HG03064 (cell line): ENCODE measurements around the gene ABCA2.

Source experiments
- ATAC-seq: cut with Tn5 transposase; IDR thresholded peaks from one replicate; pipeline ENCODE4 v1.9.1; 2021; ENCODE audit warnings: low read depth; ENCODE audit not compliant: unreplicated experiment

Gene ABCA2

DNA sequence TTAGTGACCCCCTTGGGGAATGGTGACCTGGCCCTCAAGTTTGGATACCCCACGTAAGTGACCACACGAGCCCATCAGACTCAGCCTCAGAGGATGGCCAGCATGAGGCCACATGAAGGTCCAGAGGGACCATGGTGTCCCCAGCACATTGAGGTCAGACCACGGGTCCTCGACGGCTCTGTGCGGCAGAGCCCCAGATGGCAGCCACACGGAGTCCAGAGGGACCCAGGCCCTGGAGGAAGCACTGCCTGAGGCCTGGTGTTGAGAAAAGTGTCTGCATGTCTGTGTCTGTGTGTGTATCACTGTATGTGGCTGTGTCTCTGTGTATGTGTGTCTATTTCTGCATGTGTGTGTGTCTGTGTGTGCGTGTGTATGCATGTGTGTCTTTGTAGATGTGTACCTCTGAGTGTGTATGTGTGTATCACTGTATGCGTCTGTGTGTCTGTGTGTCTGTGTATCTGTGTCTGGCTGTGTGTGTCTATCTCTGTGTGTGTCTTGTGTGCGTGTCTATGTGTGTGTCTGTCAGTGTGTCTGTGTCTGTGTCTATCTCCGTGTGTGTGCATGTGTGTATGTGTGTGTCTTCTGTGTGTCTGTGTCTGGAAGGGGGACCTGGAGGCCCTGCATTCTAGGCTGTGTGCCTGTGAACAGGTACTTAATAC lies 44.3 kb downstream of the ABCA2 start:
- no peak for ATAC-seq

DNA sequence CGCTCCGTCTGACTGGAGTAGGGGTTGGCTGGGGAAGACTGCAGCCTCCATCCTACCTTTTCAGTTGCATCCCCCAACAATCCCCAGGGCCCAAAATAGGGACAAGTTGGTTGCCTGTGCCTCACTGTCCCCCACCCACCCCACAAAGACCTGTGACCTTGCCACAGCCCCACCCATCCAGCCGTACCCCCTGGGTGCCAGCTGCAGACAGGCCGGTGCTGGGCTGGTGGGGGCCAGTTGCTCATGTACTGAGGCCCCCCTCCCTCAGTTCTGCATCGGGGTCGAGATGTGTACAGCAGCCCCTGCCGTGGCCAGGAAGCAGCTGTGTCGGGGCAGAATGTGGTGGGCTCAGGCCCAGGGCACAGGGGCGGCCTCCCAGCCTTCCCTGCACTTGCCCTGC lies 44.9 kb downstream of the ABCA2 start:
- ATAC-seq = no peak

DNA sequence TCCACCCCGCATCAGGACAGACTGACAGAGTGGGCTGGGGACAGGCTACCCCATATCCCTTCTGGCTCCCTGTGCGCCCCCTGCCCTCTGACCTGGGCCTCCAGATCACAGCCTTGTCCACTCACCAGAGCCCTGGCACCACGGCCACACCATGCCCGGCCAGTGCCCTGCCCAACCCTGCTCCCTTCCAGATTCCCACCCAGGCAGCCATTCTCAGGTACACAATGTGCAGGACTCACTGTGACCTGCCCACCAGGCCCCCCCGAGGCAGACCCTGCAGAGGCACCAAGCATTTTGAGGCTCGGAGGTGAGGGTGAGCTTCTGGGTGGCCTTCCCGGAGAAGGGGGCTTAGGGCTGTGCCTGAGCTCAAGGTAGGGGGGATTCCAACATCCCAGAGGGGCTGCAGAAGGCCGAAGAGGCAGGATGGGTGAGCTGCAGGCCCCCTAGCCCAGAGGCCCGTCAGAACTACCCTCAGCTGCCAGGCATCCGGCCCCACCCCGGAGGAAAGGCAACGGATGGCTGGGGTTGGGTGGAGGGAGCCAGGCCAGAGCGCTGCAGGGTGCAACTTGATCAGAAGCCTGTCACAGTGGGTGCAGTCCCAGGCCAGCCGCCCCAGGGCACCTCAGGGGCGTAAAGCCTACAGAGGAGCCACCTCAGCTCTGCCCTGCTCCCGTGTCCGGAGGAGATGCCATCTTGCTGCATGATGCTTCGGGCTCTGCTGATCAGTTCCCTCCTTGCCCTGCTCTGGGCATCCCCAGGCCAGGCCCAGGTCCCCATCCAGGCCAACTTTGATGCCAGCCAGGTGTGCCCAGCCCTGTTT lies 45.6 kb downstream of the ABCA2 start, which contains the start of gene LCNL1:
LCNL1 (plus strand) TSS at position 762 of the 820 bp plus-strand sequence. CDS start 594 bp downstream, outside the sequence.
- ATAC-seq = no peak

DNA sequence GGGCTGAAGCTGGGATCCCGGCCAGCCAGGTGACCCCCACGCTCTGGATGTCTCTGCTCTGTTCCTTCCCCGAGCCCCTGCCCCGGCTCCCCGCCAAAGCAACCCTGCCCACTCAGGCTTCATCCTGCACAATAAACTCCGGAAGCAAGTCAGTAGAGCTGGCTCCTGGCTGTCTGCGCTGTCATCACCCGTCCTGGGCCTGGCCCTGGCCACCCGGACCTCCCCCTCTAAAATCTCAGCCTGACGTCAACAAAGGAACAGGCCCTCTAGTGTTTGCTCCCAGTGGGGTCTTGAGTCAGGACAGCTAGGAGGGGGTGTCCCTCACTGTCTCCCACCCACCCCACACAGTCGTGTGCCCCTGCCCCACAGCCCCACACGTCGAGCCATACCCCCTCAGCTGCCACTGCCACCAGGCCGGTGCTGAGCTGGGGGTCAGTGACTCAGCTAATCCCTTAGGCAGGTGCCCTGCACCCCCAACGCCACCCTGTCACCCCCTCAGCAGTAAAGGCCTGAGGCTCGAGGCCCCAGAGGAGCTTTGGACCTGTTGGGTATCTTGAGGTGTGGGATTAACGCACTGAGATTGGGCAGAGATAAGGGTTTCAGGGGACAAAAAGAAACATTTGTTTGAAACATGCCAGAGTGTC lies 46.3 kb downstream of the ABCA2 start:
- no peak for ATAC-seq

DNA sequence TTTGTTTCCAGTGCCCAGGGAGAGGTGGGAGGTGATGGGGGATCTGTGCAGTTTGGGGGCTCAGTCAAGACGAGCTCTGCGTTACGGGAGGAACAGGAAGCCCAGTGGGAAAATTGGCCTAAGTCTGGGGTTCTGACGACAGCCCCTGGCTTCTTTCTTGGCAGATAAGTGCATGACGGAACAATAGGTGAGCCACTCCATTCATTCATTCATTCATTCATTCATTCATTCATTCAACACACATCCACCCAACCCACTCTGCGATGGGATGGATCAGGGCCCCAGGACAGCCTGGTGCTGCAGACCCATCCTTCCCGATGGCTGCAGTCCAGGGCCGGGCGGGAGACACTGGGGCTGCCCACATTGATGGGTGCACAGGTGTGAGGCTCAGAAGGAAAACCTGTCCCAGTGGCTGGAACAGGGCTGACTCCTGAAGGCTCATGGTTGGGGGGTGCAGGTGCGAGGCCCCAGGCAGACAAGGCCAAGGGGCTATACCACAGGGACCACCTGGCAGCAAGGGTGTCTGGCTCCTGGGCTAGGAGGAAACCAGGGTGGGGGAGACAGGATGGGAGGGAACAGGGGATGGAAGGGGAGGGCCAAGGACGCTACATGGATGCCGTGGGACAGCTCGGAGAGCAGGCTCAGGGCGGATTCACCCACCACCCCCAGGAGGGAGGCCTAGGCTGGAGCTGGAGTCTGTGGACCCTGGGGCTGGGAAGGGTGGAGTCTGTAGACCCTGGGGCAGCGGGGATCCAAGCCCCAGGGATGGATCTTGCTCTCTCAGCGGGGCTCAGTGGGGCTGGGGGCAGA lies 47.2 kb downstream of the ABCA2 start:
- ATAC-seq = no peak

DNA sequence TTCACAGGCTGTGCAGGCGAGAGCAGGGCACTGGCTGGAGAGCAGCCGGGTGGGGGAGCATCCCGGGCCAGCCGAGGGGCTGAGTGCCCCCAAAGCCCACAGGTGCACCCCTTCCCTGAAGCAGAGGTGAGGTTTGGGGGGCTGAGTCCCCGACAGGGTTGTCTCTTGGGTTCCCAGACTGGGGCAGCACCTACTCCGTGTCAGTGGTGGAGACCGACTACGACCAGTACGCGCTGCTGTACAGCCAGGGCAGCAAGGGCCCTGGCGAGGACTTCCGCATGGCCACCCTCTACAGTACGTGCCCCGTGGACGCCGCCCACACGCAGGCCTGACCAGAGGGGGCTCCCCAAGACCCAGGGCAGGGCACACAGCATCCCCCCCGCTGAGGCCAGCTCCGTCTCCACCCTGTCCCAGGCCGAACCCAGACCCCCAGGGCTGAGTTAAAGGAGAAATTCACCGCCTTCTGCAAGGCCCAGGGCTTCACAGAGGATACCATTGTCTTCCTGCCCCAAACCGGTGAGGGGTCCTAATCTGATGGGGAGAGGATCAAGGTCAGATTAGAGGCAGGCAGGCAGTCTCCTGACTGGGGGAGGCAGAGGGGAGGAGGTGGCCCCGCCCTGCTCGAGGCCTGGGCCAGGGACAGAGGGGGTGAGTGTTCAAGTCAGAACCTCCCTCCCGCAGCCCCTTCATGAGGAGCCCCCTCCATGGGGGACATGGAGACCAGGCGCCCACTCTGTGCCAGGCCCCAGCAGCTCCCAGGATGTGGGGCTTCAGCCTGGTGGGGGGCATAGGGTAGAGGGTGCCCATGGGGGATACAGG lies 48.1 kb downstream of the ABCA2 start:
- ATAC-seq = no peak

DNA sequence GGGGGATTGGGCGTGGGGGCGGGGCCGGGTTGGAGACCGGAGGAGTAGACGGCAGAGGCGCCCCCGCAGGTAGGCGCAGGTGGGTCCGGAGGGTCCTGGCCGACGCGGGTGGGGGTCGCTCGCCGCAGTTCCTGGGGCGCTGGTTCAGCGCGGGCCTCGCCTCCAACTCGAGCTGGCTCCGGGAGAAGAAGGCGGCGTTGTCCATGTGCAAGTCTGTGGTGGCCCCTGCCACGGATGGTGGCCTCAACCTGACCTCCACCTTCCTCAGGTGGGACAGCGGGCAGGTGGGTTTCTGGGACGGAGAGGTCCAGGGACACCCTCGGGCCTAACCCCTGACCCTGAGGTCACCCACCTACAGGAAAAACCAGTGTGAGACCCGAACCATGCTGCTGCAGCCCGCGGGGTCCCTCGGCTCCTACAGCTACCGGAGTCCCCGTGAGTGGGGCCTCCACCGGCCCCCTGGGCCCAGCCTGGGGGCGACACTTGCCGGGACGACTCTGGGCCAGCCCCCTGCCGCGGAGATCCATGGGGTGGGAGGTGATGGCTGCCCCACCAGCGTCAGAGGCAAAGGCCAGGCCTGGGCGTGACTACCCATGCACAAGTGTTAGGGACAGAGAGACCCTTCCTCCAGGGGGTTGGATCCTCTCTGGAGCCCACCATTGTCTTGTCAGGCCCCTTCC lies 49.0 kb downstream of the ABCA2 start:
- ATAC-seq = no peak

DNA sequence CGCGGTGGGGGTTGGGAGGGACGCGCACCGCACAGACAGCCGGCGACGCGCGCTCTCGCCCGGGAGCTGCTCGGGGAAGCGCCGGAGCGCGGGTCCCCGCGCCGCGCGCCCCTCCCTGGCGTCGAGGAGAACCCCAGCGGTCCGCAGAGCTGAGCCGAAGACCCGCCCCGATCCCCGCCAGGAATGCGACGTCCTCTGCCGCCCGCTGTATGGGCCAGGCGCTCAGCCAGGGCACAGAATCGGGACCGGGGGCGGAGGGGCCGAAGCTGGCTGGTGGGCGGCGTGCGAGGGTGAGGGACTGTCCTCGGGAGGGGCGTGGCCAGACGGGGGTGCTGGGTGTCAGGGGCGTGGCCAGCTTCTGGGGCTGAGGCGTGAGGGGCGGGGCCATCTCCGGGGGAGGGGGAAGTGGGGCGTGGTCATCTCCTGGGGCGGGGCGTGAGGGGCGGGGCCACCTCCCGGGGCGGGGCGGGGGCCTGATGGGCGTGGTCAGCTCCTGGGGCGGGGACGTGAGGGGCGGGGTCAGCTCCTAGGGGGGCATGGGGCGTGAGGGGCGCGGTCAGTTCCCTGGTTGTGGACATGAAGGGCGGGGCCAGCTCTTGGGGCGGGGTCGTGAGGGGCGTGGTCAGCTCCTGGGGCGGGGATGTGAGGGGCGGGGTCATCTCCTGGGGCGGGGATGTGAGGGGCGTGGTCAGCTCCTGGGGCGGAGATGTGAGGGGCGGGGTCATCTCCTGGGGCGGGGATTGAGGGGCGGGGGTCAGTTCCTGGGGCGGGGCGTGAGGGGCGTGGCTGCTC lies 49.8 kb downstream of the ABCA2 start:
- ATAC-seq = no peak

DNA sequence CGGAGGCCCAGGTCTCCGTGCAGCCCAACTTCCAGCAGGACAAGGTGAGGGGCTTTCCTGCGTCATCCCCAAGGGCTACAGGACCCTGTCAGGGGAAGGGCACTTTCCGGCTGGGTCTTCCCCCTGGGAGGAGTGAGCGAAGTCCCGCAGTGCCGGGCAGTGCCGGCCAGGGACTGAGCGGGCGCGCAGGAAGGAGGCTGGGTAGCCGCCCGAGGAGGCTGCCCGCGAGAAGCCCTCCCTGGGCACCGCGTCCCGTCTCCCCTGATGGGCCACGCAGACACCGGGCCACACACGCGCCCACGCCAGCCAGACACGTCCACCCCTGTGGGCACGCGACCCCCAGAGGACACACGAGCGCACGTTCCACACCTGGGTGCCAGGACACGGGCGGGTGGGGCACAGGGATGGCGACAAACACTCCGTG lies 50.4 kb downstream of the ABCA2 start:
- ATAC-seq = no peak

DNA sequence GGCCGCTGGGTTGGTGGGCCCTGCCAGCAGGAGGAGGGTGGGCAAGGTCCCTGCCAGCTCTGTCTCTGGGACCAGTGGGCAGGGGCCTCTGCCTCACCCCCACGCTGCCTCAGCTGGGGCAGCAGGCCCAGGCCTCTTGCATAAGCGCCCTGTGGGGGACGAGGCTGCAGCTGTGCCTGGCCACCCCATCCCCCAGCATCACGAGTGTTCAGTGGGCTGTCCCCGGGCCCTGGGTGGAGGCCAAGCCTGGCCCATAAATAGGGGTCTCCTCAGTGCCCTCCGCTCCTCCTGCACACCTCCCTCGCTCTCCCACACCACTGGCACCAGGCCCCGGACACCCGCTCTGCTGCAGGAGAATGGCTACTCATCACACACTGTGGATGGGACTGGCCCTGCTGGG lies 50.8 kb downstream of the ABCA2 start, which contains the start of gene PTGDS:
PTGDS (plus strand) TSS at position 282 of the 400 bp plus-strand sequence; CDS start at position 357, 75 bp downstream.
- no peak for ATAC-seq

DNA sequence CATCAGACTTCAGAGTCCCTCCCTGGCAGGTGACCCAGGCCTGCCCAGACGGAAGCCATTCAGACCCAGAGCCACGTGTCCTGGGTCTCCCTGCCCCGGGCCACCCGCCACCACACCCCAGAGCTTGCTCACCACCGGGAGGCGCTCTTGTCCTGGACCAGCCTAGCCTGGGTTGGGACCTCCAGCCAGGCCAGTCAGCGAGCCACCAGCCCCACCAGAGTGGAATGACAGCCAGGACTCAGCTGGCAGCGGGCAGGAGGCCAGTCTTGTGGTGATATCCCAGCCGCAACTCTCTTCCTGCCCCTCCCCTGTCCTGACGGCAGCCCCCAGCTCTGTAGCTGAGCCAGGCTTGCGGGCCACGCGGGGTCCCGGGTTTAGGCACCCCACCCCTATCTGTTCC lies 52.4 kb downstream of the ABCA2 start:
- ATAC-seq = no peak

DNA sequence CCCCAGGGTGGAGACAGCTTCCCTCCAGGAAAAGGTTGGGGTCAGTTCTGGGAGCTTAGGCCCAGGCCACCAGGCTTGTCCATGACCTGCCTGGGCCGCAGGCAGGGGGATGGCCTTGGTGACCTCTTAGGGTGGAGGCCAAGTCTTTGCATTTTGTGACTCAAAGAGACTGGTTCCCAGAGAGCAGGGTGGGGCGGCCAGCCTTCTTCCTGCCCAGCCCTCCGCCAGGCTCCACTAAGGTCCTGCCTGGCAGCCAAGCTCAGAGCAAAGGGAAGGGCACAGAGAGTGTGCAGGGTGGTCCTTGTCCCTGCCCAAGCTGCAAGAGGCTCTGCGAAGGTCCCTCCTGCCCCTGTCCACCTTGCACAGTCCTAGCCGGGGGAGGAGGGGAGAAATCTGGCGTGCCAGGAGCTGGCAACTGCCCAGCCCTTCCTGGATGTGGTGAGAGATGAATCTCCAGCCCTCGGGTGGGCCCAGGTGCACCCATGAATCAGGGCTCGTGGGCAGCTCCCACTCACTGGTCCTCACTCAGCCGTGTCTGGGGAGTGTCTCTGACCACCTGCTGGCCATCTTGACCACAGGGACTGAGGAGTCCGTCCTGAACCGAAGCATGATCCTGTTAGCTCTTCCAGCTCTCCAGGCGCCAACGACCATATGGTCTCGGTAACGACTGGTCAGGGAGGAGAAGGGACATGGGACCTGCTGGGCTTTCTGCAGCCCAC lies 53.1 kb downstream of the ABCA2 start:
- no peak for ATAC-seq

DNA sequence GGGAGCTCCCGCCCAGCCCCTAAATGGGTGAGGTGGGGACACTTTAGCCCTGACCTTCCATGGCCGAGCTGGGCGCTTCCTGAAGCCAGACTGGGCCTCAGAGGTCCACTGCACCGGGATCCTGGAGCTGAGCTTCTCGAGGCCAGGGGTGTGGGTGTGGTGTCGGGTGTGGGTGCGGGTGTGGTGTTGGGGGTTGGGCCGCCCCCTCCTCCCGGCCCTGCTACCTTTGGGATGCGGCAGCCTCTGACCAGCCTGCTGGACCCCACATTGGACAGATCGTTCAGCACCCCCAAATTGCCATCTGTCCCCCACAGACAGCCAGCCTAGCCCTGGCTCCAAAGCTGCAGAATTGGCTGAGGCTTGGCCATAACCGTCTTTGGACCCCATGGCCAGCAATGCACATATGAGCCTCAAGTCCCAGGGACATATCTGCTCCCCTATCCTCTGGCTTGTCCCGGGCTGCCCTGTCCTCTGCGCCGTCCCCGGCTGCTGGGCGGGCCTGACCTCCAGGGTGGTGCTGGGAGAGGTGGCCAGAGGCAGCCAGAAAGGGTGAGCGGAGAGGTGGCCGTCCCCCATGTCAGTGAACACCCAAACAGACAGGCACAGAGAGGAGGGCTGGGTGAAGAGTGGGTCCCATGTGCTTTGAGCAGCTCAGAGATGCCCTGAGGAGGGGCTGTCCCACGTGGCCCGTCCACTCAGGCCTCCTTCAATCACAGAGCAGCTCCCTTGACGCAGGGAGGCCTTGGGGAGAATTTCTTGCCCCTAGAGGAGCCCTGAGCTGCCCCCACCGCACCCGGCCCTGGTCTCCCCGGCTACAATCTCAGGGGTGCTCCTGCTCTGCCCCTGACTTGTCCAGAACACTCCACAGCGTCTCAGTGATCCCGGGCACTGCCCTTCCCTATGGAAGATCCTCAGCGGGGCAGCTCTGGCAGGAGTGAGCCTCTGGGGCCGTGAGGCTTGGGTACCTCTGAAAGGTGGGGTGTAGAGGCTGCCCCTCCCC lies 54.1 kb downstream of the ABCA2 start:
- no peak for ATAC-seq

DNA sequence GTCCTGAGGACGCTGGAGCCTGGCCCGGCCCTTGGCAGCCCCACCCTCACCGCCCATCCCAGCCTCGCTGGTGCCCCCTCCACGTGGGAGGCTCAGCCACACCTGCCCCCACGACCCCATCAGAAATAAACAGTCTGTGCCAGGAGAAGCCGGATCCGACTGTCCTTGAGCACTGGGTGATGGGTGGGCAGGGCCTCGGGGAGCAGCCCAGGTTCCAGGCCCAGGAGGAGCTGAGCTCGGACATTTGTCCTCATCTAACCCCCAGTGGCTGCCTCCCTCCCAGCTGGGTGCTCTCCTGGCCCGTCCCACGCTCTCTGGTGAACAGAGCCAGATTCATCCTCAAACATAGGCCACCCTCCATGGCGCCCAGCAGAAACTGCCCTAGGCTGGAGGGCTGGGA lies 55.3 kb downstream of the ABCA2 start:
- no peak for ATAC-seq

DNA sequence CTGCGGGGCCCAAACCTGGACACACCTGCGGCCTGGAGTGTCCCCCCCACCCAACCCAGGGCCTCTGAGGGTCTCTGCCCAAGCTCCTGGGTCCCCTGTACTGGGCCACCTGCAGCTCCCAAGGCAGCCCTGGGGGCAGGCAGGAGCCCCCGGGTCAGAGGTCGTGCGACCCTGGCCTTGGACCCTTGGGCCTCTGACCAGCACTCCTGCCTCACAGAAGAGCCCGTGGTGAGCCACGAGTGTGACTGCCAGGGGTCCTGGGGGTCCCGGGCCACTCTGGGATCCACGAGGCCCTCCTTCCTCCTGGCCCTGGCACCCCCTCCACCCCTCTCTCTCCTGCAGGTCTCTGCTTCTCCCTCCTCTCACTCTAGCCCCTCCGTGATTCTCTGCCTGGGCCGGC lies 55.7 kb downstream of the ABCA2 start:
- no peak for ATAC-seq

DNA sequence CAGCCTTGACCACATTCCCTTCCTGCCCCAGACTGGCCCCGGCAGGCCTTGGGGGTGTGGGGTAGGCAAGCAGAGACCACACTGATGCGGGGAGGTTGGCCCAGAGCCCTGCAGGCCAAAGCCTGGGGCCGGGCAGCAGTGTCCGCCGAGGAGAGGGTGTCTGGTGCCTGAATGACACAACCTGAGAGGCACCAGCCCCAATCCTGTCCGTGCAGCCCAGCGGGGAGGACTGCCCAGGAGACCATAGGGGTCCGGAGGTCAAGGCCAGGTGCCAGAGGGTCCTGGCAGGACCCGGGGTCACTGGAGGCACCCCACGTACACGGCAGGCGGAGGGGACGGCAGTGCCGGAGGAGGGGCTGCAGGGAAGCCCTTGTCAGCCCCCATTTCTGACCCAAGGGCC lies 56.3 kb downstream of the ABCA2 start:
- ATAC-seq = no peak

DNA sequence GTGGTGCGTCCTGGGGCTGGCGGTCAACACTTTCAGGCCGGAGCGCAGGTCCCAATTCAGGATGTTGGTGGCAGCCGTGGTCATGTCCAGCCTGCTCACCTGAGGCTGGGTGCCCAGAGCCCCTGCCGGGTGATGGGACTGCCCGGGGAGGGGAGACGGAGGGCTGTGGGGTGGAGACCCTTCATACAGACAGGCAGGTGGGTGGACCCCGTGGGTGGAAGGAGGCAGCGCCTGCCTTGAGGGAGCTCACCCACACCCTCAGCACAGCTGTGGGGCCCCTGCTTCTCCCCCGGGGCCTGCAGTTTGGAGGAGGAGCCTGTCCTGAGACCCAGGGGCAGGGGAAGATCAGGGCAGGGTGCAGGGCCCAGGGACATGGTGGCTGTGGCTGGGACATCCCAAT lies 57.7 kb downstream of the ABCA2 start:
- no peak for ATAC-seq
